ENCODE measurements around the gene VGLL1.

The VGLL1 gene, protein sequence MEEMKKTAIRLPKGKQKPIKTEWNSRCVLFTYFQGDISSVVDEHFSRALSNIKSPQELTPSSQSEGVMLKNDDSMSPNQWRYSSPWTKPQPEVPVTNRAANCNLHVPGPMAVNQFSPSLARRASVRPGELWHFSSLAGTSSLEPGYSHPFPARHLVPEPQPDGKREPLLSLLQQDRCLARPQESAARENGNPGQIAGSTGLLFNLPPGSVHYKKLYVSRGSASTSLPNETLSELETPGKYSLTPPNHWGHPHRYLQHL
- 0 reads per million in 4 donors for total RNA-seq

GRCh38 chrX:136531951-136532350 is at the start of gene VGLL1:
Gene VGLL1, plus strand, starts transcription at chrX:136532215. Its CDS starts 3,806 bp downstream, at chrX:136536021.
- no peak for DNase-seq

GRCh38 chrX:136487647-136488046 is 44.4 kb upstream of the VGLL1 start, which contains the start of gene BRS3:
Gene BRS3, plus strand, starts transcription at chrX:136487947. Its CDS starts 168 bp downstream, at chrX:136488115.
- no peak for DNase-seq

GRCh38 chrX:136488706-136489105 is 43.3 kb upstream of the VGLL1 start:
- no peak for DNase-seq

DNA sequence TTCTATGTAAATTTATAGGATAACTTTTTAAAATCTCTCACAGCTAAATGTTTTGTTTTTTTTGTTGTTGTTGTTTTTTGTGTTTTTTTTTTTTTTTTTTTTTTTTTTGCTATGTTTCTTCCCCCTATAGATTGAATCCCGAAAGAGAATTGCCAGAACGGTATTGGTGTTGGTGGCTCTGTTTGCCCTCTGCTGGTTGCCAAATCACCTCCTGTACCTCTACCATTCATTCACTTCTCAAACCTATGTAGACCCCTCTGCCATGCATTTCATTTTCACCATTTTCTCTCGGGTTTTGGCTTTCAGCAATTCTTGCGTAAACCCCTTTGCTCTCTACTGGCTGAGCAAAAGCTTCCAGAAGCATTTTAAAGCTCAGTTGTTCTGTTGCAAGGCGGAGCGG is 40.2 kb upstream of the VGLL1 start:
- no peak for DNase-seq

DNA sequence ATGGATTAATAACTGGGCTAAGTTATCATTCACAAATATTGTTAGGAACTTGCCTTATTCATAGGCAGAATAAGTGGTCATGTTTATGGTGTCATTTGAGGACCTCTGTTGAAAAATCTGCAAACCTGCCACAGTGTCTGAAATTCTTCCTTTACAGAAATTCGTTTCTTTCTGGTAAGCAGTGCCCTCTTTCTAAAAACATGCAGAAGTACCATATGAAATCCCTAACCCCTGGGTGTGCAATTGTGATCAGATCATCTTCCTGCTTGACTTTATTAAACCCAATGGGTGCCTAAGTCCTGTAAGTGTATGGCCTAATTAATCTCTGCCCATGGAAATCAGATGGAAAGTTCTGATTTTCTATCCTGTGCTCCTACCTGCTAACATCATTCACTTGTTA is 39.0 kb upstream of the VGLL1 start:
- DNase-seq, result no peak

GRCh38 chrX:136495043-136495442 is 37.0 kb upstream of the VGLL1 start:
- DNase-seq, result no peak

DNA sequence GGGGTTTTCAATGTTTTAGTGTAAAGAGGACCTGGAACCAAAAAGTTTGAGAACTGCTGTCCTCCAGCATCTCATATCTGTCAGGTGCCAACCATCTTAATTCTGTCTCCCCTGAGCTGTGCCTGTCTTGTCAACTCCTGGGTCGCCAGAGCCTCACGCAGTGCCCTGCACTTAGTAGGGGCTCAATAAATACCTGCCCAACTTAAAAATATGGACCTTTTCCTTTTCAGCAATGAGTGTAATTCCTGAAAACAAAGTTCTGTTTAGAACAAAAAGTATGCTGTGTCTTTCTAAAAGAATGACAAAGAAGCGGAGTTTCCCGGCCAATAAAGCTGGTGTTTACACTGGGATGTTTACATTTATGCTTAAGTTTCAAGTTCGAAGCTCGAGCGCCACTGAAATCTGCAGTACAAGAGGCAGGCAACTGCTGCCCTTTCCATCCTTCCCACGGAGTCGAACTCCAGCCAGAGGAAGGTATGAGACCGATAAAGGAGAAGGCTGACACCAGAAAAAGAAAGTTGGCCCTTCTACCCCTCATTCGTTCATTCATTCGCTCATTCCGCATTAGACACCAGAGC is 35.7 kb upstream of the VGLL1 start:
- DNase-seq, result no peak

GRCh38 chrX:136496764-136497555 is 35.1 kb upstream of the VGLL1 start:
- peak; percentile 74 to 92 (median 82) for DNase-seq

DNA sequence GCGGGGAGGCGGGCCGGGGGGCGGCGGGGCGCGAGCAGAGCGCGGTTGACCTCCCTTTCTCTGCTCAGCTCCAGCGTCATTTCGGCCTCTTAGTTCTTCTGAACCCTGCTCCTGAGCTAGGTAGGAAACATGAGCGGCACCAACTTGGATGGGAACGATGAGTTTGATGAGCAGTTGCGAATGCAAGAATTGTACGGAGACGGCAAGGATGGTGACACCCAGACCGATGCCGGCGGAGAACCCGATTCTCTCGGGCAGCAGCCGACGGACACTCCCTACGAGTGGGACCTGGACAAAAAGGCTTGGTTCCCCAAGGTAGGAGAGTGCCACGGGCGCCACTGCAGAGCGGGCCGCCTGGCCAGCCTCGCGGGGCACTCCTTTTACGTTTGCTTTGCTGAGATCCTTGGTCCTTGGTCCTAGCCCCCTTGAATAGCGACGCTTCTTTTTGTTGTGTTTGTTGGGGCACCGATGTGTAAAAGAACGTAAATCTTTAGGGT is 34.4 kb upstream of the VGLL1 start, which contains the start of gene HTATSF1:
Gene HTATSF1 (plus strand): TSS at position 37 of the 497 bp plus-strand sequence. CDS start 93 bp downstream, at position 130.
- DNase-seq, result no peak

DNA sequence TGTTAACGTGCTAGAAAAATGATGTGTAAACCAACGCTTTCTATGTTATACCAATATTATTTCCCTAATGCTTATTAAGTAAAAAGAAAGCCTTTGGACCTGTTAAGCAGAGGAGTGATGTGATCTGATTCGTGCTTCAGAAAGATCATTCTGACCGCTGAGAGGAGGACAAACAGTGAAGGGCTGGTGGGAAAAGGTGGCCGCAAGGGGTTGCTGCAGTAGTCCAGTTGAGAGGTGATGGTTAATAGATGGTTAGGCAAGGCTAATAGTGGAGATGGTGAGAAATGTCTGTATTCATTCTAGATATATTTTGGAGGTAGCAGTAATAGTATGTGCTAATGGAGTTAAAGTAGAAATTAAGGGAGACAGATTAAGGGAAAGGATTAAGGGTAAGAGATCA is 12.9 kb upstream of the VGLL1 start:
- DNase-seq, result no peak

DNA sequence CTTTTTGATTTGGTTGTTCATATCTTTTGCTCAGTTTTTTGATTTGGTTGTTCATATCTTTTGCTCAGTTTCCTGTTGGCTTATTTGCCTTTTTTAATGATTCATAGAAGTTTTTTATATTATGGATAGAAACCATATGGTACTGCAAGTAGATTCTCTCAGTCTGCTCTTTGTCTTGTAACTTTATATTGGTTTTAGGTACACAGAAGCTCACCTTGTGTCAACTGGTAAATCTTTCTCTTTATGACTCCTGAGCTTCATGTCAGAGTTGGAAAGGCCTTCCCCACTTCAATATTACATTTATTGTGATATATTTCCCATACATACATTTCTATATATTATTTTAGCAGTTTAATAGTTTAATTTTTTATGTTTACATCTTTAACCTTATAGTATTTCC is 8.2 kb upstream of the VGLL1 start:
- no peak for DNase-seq

DNA sequence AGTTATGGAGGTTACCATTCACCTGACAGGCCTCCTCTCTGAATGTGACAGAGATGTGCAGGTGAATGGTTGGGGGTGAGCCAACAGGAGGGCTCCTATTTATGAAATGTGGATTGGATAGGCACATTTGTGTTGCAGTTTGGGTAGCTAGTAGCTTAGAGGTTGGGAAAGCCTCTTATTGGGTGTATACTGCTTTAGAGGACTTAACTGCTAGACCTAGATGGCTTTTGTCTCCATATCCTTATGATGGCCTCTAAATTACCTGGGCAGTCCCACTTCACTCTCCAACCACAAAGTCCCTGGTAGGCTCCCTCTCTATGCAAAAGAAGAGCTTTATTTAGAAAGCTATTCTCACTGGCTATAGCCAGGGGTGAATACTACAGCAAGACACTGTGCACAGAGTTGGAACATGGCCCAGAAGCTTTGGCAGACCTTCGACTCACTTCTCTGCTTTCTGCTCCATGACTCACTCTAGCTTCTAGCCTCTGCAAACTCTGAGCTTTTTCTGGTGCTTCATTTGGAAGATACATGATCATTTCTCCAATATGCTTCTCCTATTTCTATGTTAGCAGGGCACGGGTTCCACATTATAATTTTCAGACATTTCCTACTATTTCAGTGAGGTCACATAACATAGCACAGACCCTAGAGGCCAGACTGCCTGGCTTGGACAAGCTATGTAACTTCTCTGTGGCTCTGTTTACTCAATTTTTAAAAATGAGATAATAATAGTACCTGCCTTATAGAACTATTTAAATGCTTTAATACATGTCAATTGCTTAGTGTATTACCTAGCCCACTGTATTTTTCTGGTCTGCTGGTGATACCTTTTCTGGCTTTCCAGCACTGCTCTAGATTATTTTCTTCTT is 6.0 kb upstream of the VGLL1 start:
- no peak for DNase-seq

DNA sequence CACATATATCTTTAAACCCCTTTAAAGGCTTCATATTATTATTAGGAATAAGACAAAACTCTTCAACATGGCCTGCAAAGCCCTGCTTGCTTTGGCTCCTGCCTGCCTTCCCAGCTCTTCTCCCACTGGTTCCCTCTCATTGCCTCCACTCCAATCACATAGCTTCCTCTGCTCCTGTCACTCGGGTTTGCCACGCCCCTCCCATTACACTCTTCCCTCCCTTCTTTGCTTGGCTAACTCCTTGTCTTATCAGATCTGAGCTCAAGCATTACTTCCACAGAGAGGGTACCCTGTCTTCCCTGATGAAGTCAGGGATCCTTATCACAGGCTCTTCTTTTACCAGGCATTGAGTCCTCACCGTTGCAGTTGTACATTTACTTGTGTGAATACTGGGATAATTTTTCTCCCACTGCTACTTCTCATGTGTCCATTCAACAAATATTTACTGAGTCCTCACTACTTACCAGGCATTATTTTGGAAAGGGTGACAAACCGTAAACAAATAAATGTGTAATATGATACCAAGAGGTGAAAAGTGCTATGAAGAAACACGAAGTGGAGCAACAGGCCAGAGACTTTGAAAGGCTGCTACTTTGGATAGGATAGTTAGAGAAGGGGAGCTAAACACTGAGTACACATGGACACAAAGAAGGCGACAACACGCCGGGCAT is 3.2 kb upstream of the VGLL1 start:
- no peak for DNase-seq

GRCh38 chrX:136529795-136530194 is 2.2 kb upstream of the VGLL1 start:
- no peak for DNase-seq

- DNase-seq, result no peak
Observed at GRCh38 chrX:136534131-136534530, 2.1 kb downstream of the VGLL1 start.

DNA sequence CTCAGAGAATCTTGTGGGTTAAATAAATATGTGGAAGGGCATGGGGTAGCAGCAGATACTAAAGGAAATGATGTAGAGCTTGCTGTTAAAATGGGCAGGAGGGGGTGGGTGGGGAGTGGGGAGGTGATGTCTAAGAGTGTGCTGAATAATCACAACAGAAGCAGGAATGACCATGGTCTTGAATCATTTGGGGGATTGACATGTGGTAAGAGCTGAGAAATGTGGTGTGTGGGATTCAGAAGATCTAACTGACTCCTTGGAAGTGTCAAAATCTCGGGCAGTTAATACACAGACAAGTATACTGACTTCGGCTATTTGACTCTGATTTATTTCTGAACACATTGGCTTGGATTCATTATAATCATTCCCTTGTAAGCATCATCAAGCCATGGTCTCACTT is 6.8 kb downstream of the VGLL1 start:
- no peak for DNase-seq

- DNase-seq, result no peak
Observed at GRCh38 chrX:136540226-136540625, 8.2 kb downstream of the VGLL1 start.

DNA sequence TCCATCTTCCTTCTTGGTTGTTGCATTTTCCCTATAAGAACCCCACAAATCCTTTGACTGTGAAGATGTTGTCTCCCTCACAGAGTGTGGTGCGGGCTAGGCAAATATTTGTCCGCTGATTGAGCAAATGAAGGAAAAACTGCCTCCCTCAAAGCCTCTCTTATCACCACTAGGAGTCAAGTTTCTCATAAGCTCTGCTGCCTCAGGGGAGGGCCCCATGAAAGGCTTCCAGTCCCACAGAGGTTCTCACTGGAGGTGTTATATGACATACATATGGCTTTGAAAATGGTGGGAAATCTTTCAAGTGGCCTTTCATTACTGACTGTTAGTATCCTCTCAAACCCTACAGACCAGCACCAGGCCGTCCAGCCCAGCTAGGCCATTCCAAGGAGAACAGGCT is 9.3 kb downstream of the VGLL1 start:
- no peak for DNase-seq

GRCh38 chrX:136542281-136542680 is 10.3 kb downstream of the VGLL1 start:
- DNase-seq, result no peak

GRCh38 chrX:136546371-136546781 is 14.4 kb downstream of the VGLL1 start:
- DNase-seq, result peak in 1 of 5 donors; percentile 81

- no peak for DNase-seq
Observed at GRCh38 chrX:136549226-136549625, 17.2 kb downstream of the VGLL1 start.

DNA sequence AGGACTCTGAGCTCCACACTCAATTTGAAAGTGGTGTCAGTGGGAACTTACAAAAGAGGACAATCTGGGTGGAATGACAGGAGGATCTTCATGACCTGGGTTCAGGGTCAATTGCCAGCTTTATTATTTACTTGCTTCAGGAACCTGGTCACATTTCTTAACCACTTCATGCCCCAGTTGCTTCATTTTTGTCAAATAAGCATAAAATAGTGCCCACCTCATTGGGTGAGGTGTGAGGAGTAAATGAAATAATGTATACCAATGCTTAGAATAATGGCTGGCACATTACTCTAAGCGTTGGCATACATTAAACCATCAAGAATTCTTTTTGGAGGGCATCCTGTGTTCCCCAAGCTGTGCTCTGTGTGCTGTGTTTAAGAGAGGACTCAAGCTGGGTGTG is 19.4 kb downstream of the VGLL1 start:
- DNase-seq, result no peak
